ENCODE data around the gene TAC3. TPM values are rescaled to one million over a fixed set of nuclear protein-coding genes. Genes with fewer than 3 reads are reported as not detected.
"Not testable (repeated sequence)": the region's sequence is repeated elsewhere in the genome, so short reads cannot be mapped to it uniquely, and the experiment has no call there.

The TAC3 gene
- total RNA-seq, 1 experiment from 2014 or later = 6.2 TPM

GRCh38 chr12:56963557-56963956 lies 52.8 kb downstream of the TAC3 start:
- H3K79me2 ChIP-seq (ENCODE audit: insufficient read depth, low read length); H3K14ac ChIP-seq (ENCODE audit: insufficient read depth, low read length); H2BK20ac ChIP-seq (ENCODE audit: low read depth, low read length, poor library complexity, severe bottlenecking); H4K91ac ChIP-seq (ENCODE audit: insufficient read length, low read depth, low read length); H2BK12ac ChIP-seq (ENCODE audit: insufficient read length, low read depth, low read length); H2AK5ac ChIP-seq (ENCODE audit: insufficient read length, low read length); H3K27ac ChIP-seq (ENCODE audit: insufficient read length, low read depth, low read length); H3K9ac ChIP-seq (ENCODE audit: extremely low read depth, insufficient read length, low read length); H3K27ac Mint-ChIP-seq; H3K23me2 ChIP-seq (ENCODE audit: insufficient read length, low read depth, low read length, poor library complexity, severe bottlenecking); H3T11ph ChIP-seq (ENCODE audit: low read length); H3K27me3 ChIP-seq (ENCODE audit: insufficient read depth, low read length); H4K5ac ChIP-seq (ENCODE audit: insufficient read length, low read depth, low read length); H3K9me3 ChIP-seq (ENCODE audit: control insufficient read depth, low read depth, low read length); H2BK5ac ChIP-seq (ENCODE audit: insufficient read length, low read length); H2BK120ac ChIP-seq (ENCODE audit: low read depth, low read length, poor library complexity, severe bottlenecking); H3K4me1 Mint-ChIP-seq; H3K18ac ChIP-seq (ENCODE audit: insufficient read length, low read depth, low read length); H3K23ac ChIP-seq (ENCODE audit: insufficient read length, low read depth, low read length); H3K4me2 ChIP-seq (ENCODE audit: insufficient read depth, insufficient read length, low read length); H4K8ac ChIP-seq (replicated peaks; ENCODE audit: insufficient read length, low read depth, low read length); DNase-seq; H3K56ac ChIP-seq (ENCODE audit: insufficient read length, low read depth, low read length); H3K4me1 ChIP-seq (ENCODE audit: insufficient read depth, low read length); H2AFZ ChIP-seq (ENCODE audit: low read length); H4K20me1 ChIP-seq (ENCODE audit: control insufficient read depth, insufficient read depth, insufficient read length); H3K79me1 ChIP-seq (ENCODE audit: insufficient read depth, low read depth, low read length, poor library complexity, severe bottlenecking); H3K4me3 Mint-ChIP-seq; H3K4ac ChIP-seq (ENCODE audit: low read depth, low read length); H2BK15ac ChIP-seq (ENCODE audit: low read depth, low read length): not testable (repeated sequence)
- Mint-ChIP-seq H3K9me3 (peaks cover 60 to 68% of the 10 kb centered on the region in 2 experiments), H3K36me3 (ENCODE audit: insufficient read depth in 1 of 3, low read depth in 3 of 3) (peaks cover 5 to 16% (median 7%) of the 10 kb centered on the region in 3 experiments; a peak in 5 of 7 replicates), H3K27me3 (ENCODE audit: low read depth) (peaks cover 23% of the 10 kb centered on the region)
- WGBS (ENCODE audit: extremely low coverage, insufficient read length, low lambda C conversion rate) = no CpG with 5 or more reads among the region's 27 CpGs

GRCh38 chr12:56962247-56962646 lies 54.1 kb downstream of the TAC3 start:
- not testable (repeated sequence) for H3K79me1 ChIP-seq (ENCODE audit: insufficient read depth, low read depth, low read length, poor library complexity, severe bottlenecking); H3K4me1 Mint-ChIP-seq
- H3K9me3 Mint-ChIP-seq = peaks cover 64 to 77% of the 10 kb centered on the region in 2 experiments

More at GRCh38 chr12:56962247-56962646, 54.1 kb downstream of the TAC3 start:
- H3T11ph ChIP-seq (ENCODE audit: low read length); H2BK15ac ChIP-seq (ENCODE audit: low read depth, low read length); H2BK120ac ChIP-seq (ENCODE audit: low read depth, low read length, poor library complexity, severe bottlenecking); H4K5ac ChIP-seq (ENCODE audit: insufficient read length, low read depth, low read length); H2BK12ac ChIP-seq (ENCODE audit: insufficient read length, low read depth, low read length); H3K27ac Mint-ChIP-seq; H3K79me2 ChIP-seq (ENCODE audit: insufficient read depth, low read length); H3K56ac ChIP-seq (ENCODE audit: insufficient read length, low read depth, low read length); H3K4me1 ChIP-seq (ENCODE audit: insufficient read depth, low read length); H3K23ac ChIP-seq (ENCODE audit: insufficient read length, low read depth, low read length); H3K23me2 ChIP-seq (ENCODE audit: insufficient read length, low read depth, low read length, poor library complexity, severe bottlenecking); H3K9ac ChIP-seq (ENCODE audit: extremely low read depth, insufficient read length, low read length); H3K14ac ChIP-seq (ENCODE audit: insufficient read depth, low read length); H2AK5ac ChIP-seq (ENCODE audit: insufficient read length, low read length); H4K20me1 ChIP-seq (ENCODE audit: control insufficient read depth, insufficient read depth, insufficient read length); H3K4me2 ChIP-seq (ENCODE audit: insufficient read depth, insufficient read length, low read length); DNase-seq; H3K27ac ChIP-seq (ENCODE audit: insufficient read length, low read depth, low read length); H3K18ac ChIP-seq (ENCODE audit: insufficient read length, low read depth, low read length); H3K27me3 ChIP-seq (ENCODE audit: insufficient read depth, low read length); H3K4me3 Mint-ChIP-seq; H4K8ac ChIP-seq (replicated peaks; ENCODE audit: insufficient read length, low read depth, low read length); H2AFZ ChIP-seq (ENCODE audit: low read length); H3K4ac ChIP-seq (ENCODE audit: low read depth, low read length); H2BK20ac ChIP-seq (ENCODE audit: low read depth, low read length, poor library complexity, severe bottlenecking); H4K91ac ChIP-seq (ENCODE audit: insufficient read length, low read depth, low read length); H2BK5ac ChIP-seq (ENCODE audit: insufficient read length, low read length): not testable (repeated sequence)
- Mint-ChIP-seq H3K27me3 (ENCODE audit: low read depth) (peaks cover 25% of the 10 kb centered on the region), H3K36me3 (ENCODE audit: insufficient read depth in 1 of 3, low read depth in 3 of 3) (peaks cover 5 to 16% (median 7%) of the 10 kb centered on the region in 3 experiments; a peak in 5 of 7 replicates)
- H3K9me3 ChIP-seq (ENCODE audit: control insufficient read depth, low read depth, low read length) = peaks cover 12% of the 10 kb centered on the region
- WGBS (ENCODE audit: extremely low coverage, insufficient read length, low lambda C conversion rate) = no CpG with 5 or more reads among the region's 4 CpGs

Measured in H9 (cell line).